Measurements from ENCODE around the gene PRM1. TPM values are rescaled to one million over a fixed set of nuclear protein-coding genes. Genes with fewer than 3 reads are reported as not detected.

PRM1 gene
- total and polyA plus RNA-seq, 2 of the 13 experiments (the other 11 are each of a cell fraction or from before 2014, with no cell fraction given), result not detected

DNA sequence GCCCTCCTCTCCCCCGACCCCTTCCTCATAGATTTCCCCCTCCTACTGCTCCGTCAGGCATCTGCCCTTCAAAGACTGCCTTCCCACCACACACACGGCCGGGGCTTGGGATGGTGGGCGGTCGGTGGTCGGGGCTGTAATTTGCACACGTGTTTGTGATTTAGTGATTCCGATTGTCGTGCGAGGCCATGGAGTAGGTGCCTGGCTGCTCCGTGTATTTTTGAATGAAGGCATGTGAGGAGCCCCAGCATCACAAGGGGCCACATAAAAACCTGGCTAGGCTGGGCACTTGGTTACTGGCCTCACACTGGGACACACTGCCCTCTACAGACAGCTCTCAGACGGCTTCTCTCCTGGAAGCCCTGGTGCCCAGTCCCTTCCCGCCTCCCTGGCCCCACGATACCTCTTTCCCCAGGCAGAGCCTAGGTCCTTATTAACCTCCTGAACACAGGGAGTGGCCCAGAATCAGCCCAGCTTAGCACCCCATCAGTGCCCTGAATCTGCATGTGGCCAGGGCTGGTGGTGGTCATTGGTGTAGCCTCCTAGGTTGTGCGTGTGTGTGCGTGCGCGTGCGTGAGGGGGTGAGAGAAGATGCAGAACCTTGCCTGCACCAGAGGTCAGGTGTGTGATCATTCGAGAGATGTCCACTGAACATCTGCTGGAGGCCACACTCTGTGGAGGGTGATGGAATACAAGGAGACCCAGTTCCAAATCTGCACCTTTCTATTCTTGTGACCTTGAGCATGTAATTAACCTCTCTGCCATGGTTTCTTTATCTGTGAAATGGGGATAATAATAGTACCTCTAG, 23.8 kb downstream of the PRM1 start (continued):
- TF ChIP-seq, protein P1, sequence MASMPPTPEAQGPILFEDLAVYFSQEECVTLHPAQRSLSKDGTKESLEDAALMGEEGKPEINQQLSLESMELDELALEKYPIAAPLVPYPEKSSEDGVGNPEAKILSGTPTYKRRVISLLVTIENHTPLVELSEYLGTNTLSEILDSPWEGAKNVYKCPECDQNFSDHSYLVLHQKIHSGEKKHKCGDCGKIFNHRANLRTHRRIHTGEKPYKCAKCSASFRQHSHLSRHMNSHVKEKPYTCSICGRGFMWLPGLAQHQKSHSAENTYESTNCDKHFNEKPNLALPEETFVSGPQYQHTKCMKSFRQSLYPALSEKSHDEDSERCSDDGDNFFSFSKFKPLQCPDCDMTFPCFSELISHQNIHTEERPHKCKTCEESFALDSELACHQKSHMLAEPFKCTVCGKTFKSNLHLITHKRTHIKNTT (CRISPR knock-in tag; IDR thresholded peaks at IDR 0.05), result 0 out of 2 replicates have a peak, but pooled peaks have one; percentile 18
- TF ChIP-seq ZNF138 (CRISPR knock-in tag; IDR thresholded peaks at IDR 0.05; ENCODE audit: low read depth) (no peak; the same call in 1 of the 2 replicates), ZKSCAN8 (CRISPR knock-in tag; IDR thresholded peaks at IDR 0.05; ENCODE audit: borderline replicate concordance) (0 out of 2 replicates have a peak, but pooled peaks have one; percentile 58), ZNF839 (CRISPR knock-in tag; IDR thresholded peaks at IDR 0.05; ENCODE audit: borderline replicate concordance) (0 out of 2 replicates have a peak, but pooled peaks have one; percentile 45), ATF7 (IDR thresholded peaks at IDR 0.05) (no peak), ATF7 (CRISPR knock-in tag; IDR thresholded peaks at IDR 0.05) (peak; percentile 85), MEIS2 (CRISPR knock-in tag; IDR thresholded peaks at IDR 0.05) (peak; percentile 67), ZNF264 (CRISPR knock-in tag; IDR thresholded peaks at IDR 0.05) (peak; percentile 85), ZNF24 (IDR thresholded peaks at IDR 0.05) (no peak), HIVEP1 (CRISPR knock-in tag; IDR thresholded peaks at IDR 0.05) (peak; percentile 12; the same call in 1 of the 2 replicates), ZNF34 (CRISPR knock-in tag; IDR thresholded peaks at IDR 0.05; ENCODE audit: borderline replicate concordance) (no peak), AKAP8 (CRISPR knock-in tag; IDR thresholded peaks at IDR 0.05) (peak; percentile 74; the same call in 1 of the 2 replicates), ZNF558 (CRISPR knock-in tag; IDR thresholded peaks at IDR 0.05; ENCODE audit: borderline replicate concordance) (no peak), MED1 (CRISPR knock-in tag; IDR thresholded peaks at IDR 0.05) (peak; percentile 90), NFYC (CRISPR knock-in tag; IDR thresholded peaks at IDR 0.05) (no peak), ZNF792 (CRISPR knock-in tag; IDR thresholded peaks at IDR 0.05) (peak; percentile 61; the same call in 1 of the 2 replicates), HNRNPK (IDR thresholded peaks at IDR 0.05; ENCODE audit: low read depth, low read length, poor library complexity, severe bottlenecking) (no peak), ZMYM2 (CRISPR knock-in tag; IDR thresholded peaks at IDR 0.05) (peak; percentile 45; the same call in 1 of the 2 replicates), ZNF550 (CRISPR knock-in tag; IDR thresholded peaks at IDR 0.05; ENCODE audit: borderline replicate concordance) (peak; percentile 26; the same call in 1 of the 2 replicates)
- TF ChIP-seq, protein P2, sequence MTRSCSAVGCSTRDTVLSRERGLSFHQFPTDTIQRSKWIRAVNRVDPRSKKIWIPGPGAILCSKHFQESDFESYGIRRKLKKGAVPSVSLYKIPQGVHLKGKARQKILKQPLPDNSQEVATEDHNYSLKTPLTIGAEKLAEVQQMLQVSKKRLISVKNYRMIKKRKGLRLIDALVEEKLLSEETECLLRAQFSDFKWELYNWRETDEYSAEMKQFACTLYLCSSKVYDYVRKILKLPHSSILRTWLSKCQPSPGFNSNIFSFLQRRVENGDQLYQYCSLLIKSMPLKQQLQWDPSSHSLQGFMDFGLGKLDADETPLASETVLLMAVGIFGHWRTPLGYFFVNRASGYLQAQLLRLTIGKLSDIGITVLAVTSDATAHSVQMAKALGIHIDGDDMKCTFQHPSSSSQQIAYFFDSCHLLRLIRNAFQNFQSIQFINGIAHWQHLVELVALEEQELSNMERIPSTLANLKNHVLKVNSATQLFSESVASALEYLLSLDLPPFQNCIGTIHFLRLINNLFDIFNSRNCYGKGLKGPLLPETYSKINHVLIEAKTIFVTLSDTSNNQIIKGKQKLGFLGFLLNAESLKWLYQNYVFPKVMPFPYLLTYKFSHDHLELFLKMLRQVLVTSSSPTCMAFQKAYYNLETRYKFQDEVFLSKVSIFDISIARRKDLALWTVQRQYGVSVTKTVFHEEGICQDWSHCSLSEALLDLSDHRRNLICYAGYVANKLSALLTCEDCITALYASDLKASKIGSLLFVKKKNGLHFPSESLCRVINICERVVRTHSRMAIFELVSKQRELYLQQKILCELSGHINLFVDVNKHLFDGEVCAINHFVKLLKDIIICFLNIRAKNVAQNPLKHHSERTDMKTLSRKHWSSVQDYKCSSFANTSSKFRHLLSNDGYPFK (CRISPR knock-in tag; IDR thresholded peaks at IDR 0.05; ENCODE audit: borderline replicate concordance), result peak; percentile 82
- TF ChIP-seq, protein P3, sequence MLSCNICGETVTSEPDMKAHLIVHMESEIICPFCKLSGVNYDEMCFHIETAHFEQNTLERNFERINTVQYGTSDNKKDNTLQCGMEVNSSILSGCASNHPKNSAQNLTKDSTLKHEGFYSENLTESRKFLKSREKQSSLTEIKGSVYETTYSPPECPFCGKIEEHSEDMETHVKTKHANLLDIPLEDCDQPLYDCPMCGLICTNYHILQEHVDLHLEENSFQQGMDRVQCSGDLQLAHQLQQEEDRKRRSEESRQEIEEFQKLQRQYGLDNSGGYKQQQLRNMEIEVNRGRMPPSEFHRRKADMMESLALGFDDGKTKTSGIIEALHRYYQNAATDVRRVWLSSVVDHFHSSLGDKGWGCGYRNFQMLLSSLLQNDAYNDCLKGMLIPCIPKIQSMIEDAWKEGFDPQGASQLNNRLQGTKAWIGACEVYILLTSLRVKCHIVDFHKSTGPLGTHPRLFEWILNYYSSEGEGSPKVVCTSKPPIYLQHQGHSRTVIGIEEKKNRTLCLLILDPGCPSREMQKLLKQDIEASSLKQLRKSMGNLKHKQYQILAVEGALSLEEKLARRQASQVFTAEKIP (CRISPR knock-in tag; IDR thresholded peaks at IDR 0.05; ENCODE audit: borderline replicate concordance), result no peak
- TF ChIP-seq, protein P4, sequence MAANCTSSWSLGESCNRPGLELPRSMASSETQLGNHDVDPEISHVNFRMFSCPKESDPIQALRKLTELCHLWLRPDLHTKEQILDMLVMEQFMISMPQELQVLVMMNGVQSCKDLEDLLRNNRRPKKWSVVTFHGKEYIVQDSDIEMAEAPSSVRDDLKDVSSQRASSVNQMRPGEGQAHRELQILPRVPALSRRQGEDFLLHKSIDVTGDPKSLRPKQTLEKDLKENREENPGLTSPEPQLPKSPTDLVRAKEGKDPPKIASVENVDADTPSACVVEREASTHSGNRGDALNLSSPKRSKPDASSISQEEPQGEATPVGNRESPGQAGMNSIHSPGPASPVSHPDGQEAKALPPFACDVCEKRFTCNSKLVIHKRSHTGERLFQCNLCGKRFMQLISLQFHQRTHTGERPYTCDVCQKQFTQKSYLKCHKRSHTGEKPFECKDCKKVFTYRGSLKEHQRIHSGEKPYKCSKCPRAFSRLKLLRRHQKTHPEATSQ (CRISPR knock-in tag; IDR thresholded peaks at IDR 0.05; ENCODE audit: borderline replicate concordance), result peak; percentile 80; the same call in 1 of the 2 replicates
